ENCODE measurements around the gene LRMDA. TPM values are rescaled to one million over a fixed set of nuclear protein-coding genes. Genes with fewer than 3 reads are reported as not detected.

LRMDA gene
- total and polyA plus RNA-seq, 7 donors, result 2.8 to 22.2 (median 9.0) TPM

- Histone ChIP-seq H3K36me3 (no peaks in the 10 kb centered on the region), H3K4me1 (no peaks in the 10 kb centered on the region), H3K27me3 (no peaks in the 10 kb centered on the region), H3K9me3 (no peaks in the 10 kb centered on the region), H3K4me3 (no peak overlapping the region), H3K27ac (no peak overlapping the region)
- 69 to 72% methylated on average over 5 of the region's 5 CpGs for WGBS, 2 donors
- DNase-seq, result no peak
- intact Hi-C loops (cut with DNase I), result no loop called here
- TF ChIP-seq EP300 (IDR thresholded peaks at IDR 0.05) (no peak), CTCF (IDR thresholded peaks at IDR 0.05) (no peak), POLR2AphosphoS5 (IDR thresholded peaks at IDR 0.05) (no peak), POLR2A (IDR thresholded peaks at IDR 0.05) (no peak)
Measured at GRCh38 chr10:75935650-75936400, 504.4 kb downstream of the LRMDA start.

- intact Hi-C loops (cut with DNase I), result no loop called here
Measured at GRCh38 chr10:75936841-75937240, 505.4 kb downstream of the LRMDA start.

GRCh38 chr10:75937823-75938222 is 506.4 kb downstream of the LRMDA start:
- Histone ChIP-seq H3K27ac (no peak overlapping the region), H3K4me3 (no peak overlapping the region), H3K9me3 (no peaks in the 10 kb centered on the region), H3K4me1 (no peaks in the 10 kb centered on the region), H3K27me3 (no peaks in the 10 kb centered on the region), H3K36me3 (no peaks in the 10 kb centered on the region)
- WGBS, 2 donors, result 90% methylated on average over 2 of the region's 2 CpGs
- no peak for DNase-seq
- intact Hi-C loops (cut with DNase I), result no loop called here
- no peak for TF ChIP-seq CTCF (IDR thresholded peaks at IDR 0.05)
- no peak for TF ChIP-seq POLR2A (IDR thresholded peaks at IDR 0.05)
- no peak for TF ChIP-seq POLR2AphosphoS5 (IDR thresholded peaks at IDR 0.05)
- TF ChIP-seq EP300 (IDR thresholded peaks at IDR 0.05), result no peak

More at GRCh38 chr10:75936841-75937240, 505.4 kb downstream of the LRMDA start:
- H3K4me3 ChIP-seq, result no peak overlapping the region
- H3K4me1 ChIP-seq, result no peaks in the 10 kb centered on the region
- no peaks in the 10 kb centered on the region for H3K9me3 ChIP-seq
- no peak for TF ChIP-seq POLR2A (IDR thresholded peaks at IDR 0.05)
- no peak overlapping the region for H3K27ac ChIP-seq
- 63 to 79% methylated on average over 2 of the region's 2 CpGs for WGBS, 2 donors
- no peak for DNase-seq
- no peaks in the 10 kb centered on the region for H3K27me3 ChIP-seq
- no peaks in the 10 kb centered on the region for H3K36me3 ChIP-seq

- no peaks in the 10 kb centered on the region for H3K4me1 ChIP-seq
- no peak overlapping the region for H3K27ac ChIP-seq
- no peak for TF ChIP-seq CTCF (IDR thresholded peaks at IDR 0.05)
- TF ChIP-seq POLR2A (IDR thresholded peaks at IDR 0.05), result no peak
- TF ChIP-seq POLR2AphosphoS5 (IDR thresholded peaks at IDR 0.05), result no peak
- no peak for TF ChIP-seq EP300 (IDR thresholded peaks at IDR 0.05)
- H3K9me3 ChIP-seq, result no peaks in the 10 kb centered on the region
- H3K4me3 ChIP-seq, result no peak overlapping the region
- 94 to 95% methylated on average over 13 of the region's 13 CpGs for WGBS, 2 donors
- intact Hi-C loops (cut with DNase I), result no loop called here
- no peak for DNase-seq
- no peaks in the 10 kb centered on the region for H3K27me3 ChIP-seq
- no peaks in the 10 kb centered on the region for H3K36me3 ChIP-seq
Measured at GRCh38 chr10:75938380-75939122, 507.1 kb downstream of the LRMDA start.

- Histone ChIP-seq H3K36me3 (no peaks in the 10 kb centered on the region), H3K4me3 (no peak overlapping the region), H3K27ac (no peak overlapping the region), H3K27me3 (no peaks in the 10 kb centered on the region), H3K4me1 (no peaks in the 10 kb centered on the region), H3K9me3 (peaks cover 0 to 2% (median 0%) of the 10 kb centered on the region in 4 donors)
- DNase-seq, result no peak
- intact Hi-C loops (cut with DNase I), result no loop called here
- 69 to 84% methylated on average over 3 of the region's 3 CpGs for WGBS, 2 donors
- TF ChIP-seq POLR2A (IDR thresholded peaks at IDR 0.05), result no peak
- no peak for TF ChIP-seq CTCF (IDR thresholded peaks at IDR 0.05)
- no peak for TF ChIP-seq EP300 (IDR thresholded peaks at IDR 0.05)
- TF ChIP-seq POLR2AphosphoS5 (IDR thresholded peaks at IDR 0.05), result no peak
Measured at GRCh38 chr10:75939541-75939940, 508.1 kb downstream of the LRMDA start.

Data from sigmoid colon (tissue), 7 donors.